HEK293T (cell line): Measurements from ENCODE around the gene TRIP11.

ENCODE experiments used
- BHLHE40 ChIP-seq: fragments of 450-650 bp; IDR thresholded peaks from 2 replicates; pipeline ENCODE4 v1.6.1; 2016; ENCODE audit warnings: mild to moderate bottlenecking, moderate library complexity, borderline replicate concordance
- HDGF ChIP-seq: fragments of 450-650 bp; IDR thresholded peaks from 2 replicates; pipeline ENCODE4 v1.6.1; 2017; ENCODE audit warnings: antibody characterized with exemption, borderline replicate concordance
- PKNOX1 ChIP-seq: fragments of 450-650 bp; IDR thresholded peaks from 2 replicates; pipeline ENCODE4 v1.6.1; 2016
- SP1 ChIP-seq: fragments of 450-650 bp; IDR thresholded peaks from 2 replicates; pipeline ENCODE4 v1.6.1; 2017
- SUZ12 ChIP-seq: fragments of 450-650 bp; IDR thresholded peaks from 2 replicates; pipeline ENCODE4 v1.6.1; 2016; ENCODE audit warnings: mild to moderate bottlenecking

GRCh38 chr14:91963465-91963864 is 76.4 kb downstream of the TRIP11 start:
- no peak for TF ChIP-seq SP1
- TF ChIP-seq HDGF, result no peak
- TF ChIP-seq SUZ12, result no peak
- no peak for TF ChIP-seq PKNOX1
- no peak for TF ChIP-seq BHLHE40
